Mesenchymal stem cell (in vitro differentiated cells and primary cell): ENCODE data around the gene ASTN2.

ENCODE experiments used
- DNase-seq: peaks from one replicate; pipeline ENCODE4 v3.0.0-alpha.2; 2013
- H2AFZ ChIP-seq: one replicate; pipeline ENCODE4 v1.6.1; 2013; ENCODE audit warnings: low read depth, mild to moderate bottlenecking, control low read depth, inconsistent platforms, low read length, moderate library complexity
- H2AK5ac ChIP-seq: 2 replicates; pipeline ENCODE4 v1.6.1; 2013; ENCODE audit warnings: low read length, moderate library complexity, mild to moderate bottlenecking, inconsistent platforms; ENCODE audit not compliant: severe bottlenecking
- H2BK120ac ChIP-seq: one replicate; pipeline ENCODE4 v1.6.1; 2013; ENCODE audit warnings: low read depth, mild to moderate bottlenecking, inconsistent platforms, low read length, moderate library complexity
- H2BK12ac ChIP-seq, 2 experiments: one replicate each; pipeline ENCODE4 v1.6.1; 2013; ENCODE audit warnings: inconsistent platforms in 2 of 2, low read length in 2 of 2, mild to moderate bottlenecking in 2 of 2, moderate library complexity in 2 of 2, control low read depth in 1 of 2
- H2BK15ac ChIP-seq: one replicate; pipeline ENCODE4 v1.6.1; 2013; ENCODE audit warnings: mild to moderate bottlenecking, low read depth, inconsistent platforms; ENCODE audit not compliant: poor library complexity, severe bottlenecking
- H2BK5ac ChIP-seq: 2 replicates; pipeline ENCODE4 v1.6.1; 2013; ENCODE audit warnings: low read depth, mild to moderate bottlenecking, low read length, control low read depth, inconsistent platforms; ENCODE audit not compliant: poor library complexity, severe bottlenecking
- H3K14ac ChIP-seq, 2 experiments: one replicate each; pipeline ENCODE4 v1.6.1; 2013; ENCODE audit warnings: inconsistent platforms in 2 of 2, low read length in 2 of 2, control low read depth in 1 of 2, mild to moderate bottlenecking in 1 of 2, moderate library complexity in 1 of 2
- H3K18ac ChIP-seq, 2 experiments: one replicate each; pipeline ENCODE4 v1.6.1; 2013; ENCODE audit warnings: inconsistent platforms in 2 of 2, low read length in 2 of 2, control low read depth in 1 of 2, low read depth in 1 of 2, mild to moderate bottlenecking in 1 of 2
- H3K23ac ChIP-seq, 2 experiments: one replicate each; pipeline ENCODE4 v1.6.1; 2013; ENCODE audit warnings: inconsistent platforms in 2 of 2, low read length in 2 of 2, mild to moderate bottlenecking in 2 of 2, moderate library complexity in 2 of 2, control low read depth in 1 of 2
- H3K27ac ChIP-seq: 2 replicates; pipeline ENCODE4 v1.5.1; 2013; ENCODE audit warnings: mild to moderate bottlenecking, moderate library complexity, low read length, control low read depth, inconsistent platforms; ENCODE audit not compliant: poor library complexity, severe bottlenecking
- H3K27me3 ChIP-seq, 2 experiments: 2 replicates each; pipeline versions ENCODE4 v1.6.1 to v1.7.0; 2013; ENCODE audit warnings: low read length in 2 of 2, mild to moderate bottlenecking in 2 of 2, moderate library complexity in 2 of 2, control low read depth in 1 of 2, inconsistent platforms in 1 of 2; ENCODE audit not compliant: control insufficient read depth in 1 of 2, insufficient read depth in 1 of 2
- H3K36me3 ChIP-seq, 2 experiments: 2 replicates each; pipeline versions ENCODE4 v1.6.1 to v1.7.0; 2013; ENCODE audit warnings: low read length in 2 of 2, control low read depth in 1 of 2, inconsistent platforms in 1 of 2, low read depth in 1 of 2, mild to moderate bottlenecking in 1 of 2; ENCODE audit not compliant: insufficient read depth in 2 of 2, control insufficient read depth in 1 of 2
- H3K4ac ChIP-seq, 2 experiments: one replicate each; pipeline ENCODE4 v1.6.1; 2013; ENCODE audit warnings: inconsistent platforms in 2 of 2, low read length in 2 of 2, mild to moderate bottlenecking in 2 of 2, moderate library complexity in 2 of 2, control low read depth in 1 of 2, low read depth in 1 of 2
- H3K4me1 ChIP-seq: 2 replicates; pipeline ENCODE4 v1.6.1; 2013; ENCODE audit warnings: low read depth, low read length, control low read depth; ENCODE audit not compliant: control insufficient read depth, insufficient read depth
- H3K4me2 ChIP-seq: 2 replicates; pipeline ENCODE4 v1.6.1; 2013; ENCODE audit warnings: low read length, mild to moderate bottlenecking, inconsistent platforms; ENCODE audit not compliant: poor library complexity, severe bottlenecking
- H3K4me3 ChIP-seq, 2 experiments: 2 replicates each; pipeline versions ENCODE4 v1.5.1 to v1.7.0; 2013; ENCODE audit warnings: low read length in 2 of 2, mild to moderate bottlenecking in 2 of 2, control low read depth in 1 of 2, low read depth in 1 of 2; ENCODE audit not compliant: insufficient read depth in 1 of 2
- H3K79me1 ChIP-seq: replicated peaks from 2 replicates; pipeline ENCODE4 v1.6.1; 2013; ENCODE audit warnings: mild to moderate bottlenecking, control low read depth, low read length, inconsistent platforms; ENCODE audit not compliant: poor library complexity, severe bottlenecking
- H3K9ac ChIP-seq: 2 replicates; pipeline ENCODE4 v1.7.0; 2013; ENCODE audit warnings: mild to moderate bottlenecking, low read length, moderate library complexity
- H3K9me3 ChIP-seq: 2 replicates; pipeline ENCODE4 v1.7.0; 2013; ENCODE audit warnings: mild to moderate bottlenecking, low read length; ENCODE audit not compliant: control insufficient read depth
- H4K8ac ChIP-seq: one replicate; pipeline ENCODE4 v1.6.1; 2013; ENCODE audit warnings: inconsistent platforms, mild to moderate bottlenecking, low read length, moderate library complexity
- H4K91ac ChIP-seq: one replicate; pipeline ENCODE4 v1.6.1; 2013; ENCODE audit warnings: mild to moderate bottlenecking, low read length, inconsistent platforms
- WGBS: methylation state at CpG from one replicate; pipeline ENCODE4 v1.1.7; 2013; ENCODE audit warnings: mixed read lengths; 5-methylcytosine and 5-hydroxymethylcytosine counted together

The ASTN2 gene

DNA sequence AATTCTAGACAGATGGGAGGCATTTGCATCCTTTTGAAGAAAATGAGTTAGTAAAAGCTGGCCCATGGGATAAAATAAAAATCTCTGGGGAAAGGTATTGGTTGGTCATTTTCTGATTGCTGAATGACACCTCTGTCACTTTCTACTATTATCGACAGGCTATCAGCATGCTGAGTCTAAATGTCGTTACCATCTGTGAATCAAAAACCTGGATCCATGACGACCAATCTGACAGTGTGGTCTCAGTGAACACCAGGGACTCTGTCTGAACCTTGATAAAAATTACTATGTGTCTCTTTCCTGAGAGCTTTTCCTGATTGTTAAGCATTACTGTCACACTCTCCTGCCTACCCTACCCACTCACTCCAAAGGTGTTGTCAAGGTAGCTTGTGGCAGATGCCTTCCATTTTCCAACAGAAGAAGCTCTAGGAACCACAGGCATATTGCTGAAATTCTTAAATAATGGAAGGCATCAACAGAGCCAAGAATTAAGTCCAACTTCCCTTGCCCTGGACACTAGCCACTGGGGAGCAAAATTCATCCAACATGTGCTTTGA is 12.6 kb upstream of the ASTN2 start:
- H4K8ac ChIP-seq = no peak overlapping the region
- no peaks in the 10 kb centered on the region for H3K36me3 ChIP-seq
- H3K4me1 ChIP-seq = no peaks in the 10 kb centered on the region
- no peak overlapping the region for H3K18ac ChIP-seq
- no peak overlapping the region for H2AK5ac ChIP-seq
- no peak overlapping the region for H3K14ac ChIP-seq
- H3K27me3 ChIP-seq = no peaks in the 10 kb centered on the region
- H4K91ac ChIP-seq = no peak overlapping the region
- H2BK15ac ChIP-seq = no peak overlapping the region
- no peak overlapping the region for H3K23ac ChIP-seq
- H3K9me3 ChIP-seq = no peaks in the 10 kb centered on the region
- WGBS = 76% methylated on average over 3 of the region's 3 CpGs
- H3K4me2 ChIP-seq = no peak overlapping the region
- no peak overlapping the region for H3K9ac ChIP-seq
- DNase-seq = no peak
- H3K4me3 ChIP-seq = no peak overlapping the region
- H3K27ac ChIP-seq = no peak overlapping the region
- no peak overlapping the region for H2BK5ac ChIP-seq
- H3K79me1 ChIP-seq = no peaks in the 10 kb centered on the region
- no peak overlapping the region for H2BK12ac ChIP-seq
- H3K4ac ChIP-seq = no peak overlapping the region
- H2AFZ ChIP-seq = no peak overlapping the region
- no peak overlapping the region for H2BK120ac ChIP-seq

DNA sequence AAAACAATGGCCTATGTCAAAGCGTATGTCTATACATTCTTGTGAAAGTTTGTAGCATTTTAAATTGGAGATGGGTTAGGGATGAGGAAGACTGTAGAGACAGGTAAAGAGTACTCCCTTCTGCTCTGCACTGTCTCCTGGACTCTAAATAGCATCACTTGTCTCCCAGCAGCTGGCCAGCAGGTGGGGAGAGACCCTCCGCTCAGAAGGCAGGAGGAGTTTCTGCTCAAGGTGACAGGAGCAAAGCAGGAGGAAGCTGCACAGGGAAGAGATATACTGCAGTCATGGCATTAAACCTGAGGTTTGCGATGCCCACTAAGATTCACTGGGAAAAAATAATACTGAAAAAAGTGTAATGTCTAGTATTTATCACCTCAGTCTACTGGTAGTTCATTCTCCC is 10.7 kb upstream of the ASTN2 start:
- H3K4me1 ChIP-seq = no peaks in the 10 kb centered on the region
- no peak overlapping the region for H4K8ac ChIP-seq
- H3K18ac ChIP-seq = no peak overlapping the region
- no peaks in the 10 kb centered on the region for H3K79me1 ChIP-seq
- H3K4ac ChIP-seq = no peak overlapping the region
- H2AK5ac ChIP-seq = no peak overlapping the region
- H2BK12ac ChIP-seq = no peak overlapping the region
- no peak overlapping the region for H3K4me3 ChIP-seq
- WGBS = 75% methylated on average over 1 of the region's 3 CpGs
- no peak for DNase-seq
- H3K9ac ChIP-seq = no peak overlapping the region
- no peak overlapping the region for H2BK120ac ChIP-seq
- H2BK5ac ChIP-seq = no peak overlapping the region
- H3K9me3 ChIP-seq = no peaks in the 10 kb centered on the region
- H3K27me3 ChIP-seq = no peaks in the 10 kb centered on the region
- H2AFZ ChIP-seq = no peak overlapping the region
- no peak overlapping the region for H3K27ac ChIP-seq
- H3K14ac ChIP-seq = no peak overlapping the region
- no peaks in the 10 kb centered on the region for H3K36me3 ChIP-seq
- no peak overlapping the region for H2BK15ac ChIP-seq
- H3K4me2 ChIP-seq = no peak overlapping the region
- no peak overlapping the region for H4K91ac ChIP-seq
- no peak overlapping the region for H3K23ac ChIP-seq

DNA sequence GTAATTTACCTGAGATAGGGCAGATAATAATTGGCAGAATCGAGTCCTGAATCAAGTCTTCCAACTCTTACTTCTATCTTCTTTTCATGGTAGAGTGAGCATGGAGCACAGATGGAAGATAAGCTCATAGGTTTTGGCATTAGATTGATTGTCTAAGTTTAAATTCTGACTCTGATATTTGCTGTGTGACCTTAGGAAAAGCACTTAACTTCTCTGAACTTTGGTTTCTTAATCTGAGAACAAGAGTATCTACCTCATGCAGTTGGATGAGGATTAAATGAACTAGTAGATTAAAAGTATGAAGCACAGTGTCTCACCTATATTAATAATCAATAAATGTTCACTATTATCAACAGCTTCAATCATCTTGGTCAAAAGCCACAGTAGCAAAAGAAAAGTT is 9.4 kb upstream of the ASTN2 start:
- Histone ChIP-seq H4K8ac (no peak overlapping the region), H2BK5ac (no peak overlapping the region), H3K27me3 (peaks cover 0 to 9% of the 10 kb centered on the region in 2 experiments), H3K23ac (no peak overlapping the region), H3K4me3 (no peak overlapping the region), H3K9me3 (no peaks in the 10 kb centered on the region), H3K4me1 (no peaks in the 10 kb centered on the region), H2BK120ac (no peak overlapping the region), H3K27ac (no peak overlapping the region), H3K4ac (no peak overlapping the region), H3K18ac (no peak overlapping the region), H3K9ac (no peak overlapping the region), H4K91ac (no peak overlapping the region), H3K79me1 (no peaks in the 10 kb centered on the region), H3K14ac (no peak overlapping the region), H2BK15ac (no peak overlapping the region), H2AK5ac (no peak overlapping the region), H2AFZ (no peak overlapping the region), H3K36me3 (no peaks in the 10 kb centered on the region), H2BK12ac (no peak overlapping the region), H3K4me2 (no peak overlapping the region)
- no peak for DNase-seq
- no CpG with 5 or more reads among the region's 1 CpG for WGBS

DNA sequence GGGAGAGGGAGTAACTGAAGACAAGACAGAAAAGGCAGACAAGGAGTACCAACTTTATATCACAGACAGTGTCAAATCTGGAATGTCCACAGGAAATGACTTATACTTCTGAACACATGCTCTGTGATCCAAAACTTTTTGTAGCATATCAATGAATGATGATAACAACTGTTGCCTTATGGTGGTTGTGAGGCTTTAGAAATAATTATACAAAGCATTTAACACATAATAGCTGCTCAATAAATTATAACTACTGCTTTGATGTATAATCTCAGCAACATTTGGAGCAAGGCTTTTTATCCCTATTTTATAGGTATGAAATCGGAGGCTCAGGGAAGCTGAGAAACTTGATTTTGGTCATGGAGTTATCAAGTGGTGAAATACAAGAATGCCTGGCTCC is 3.3 kb upstream of the ASTN2 start:
- H3K4ac ChIP-seq = no peak overlapping the region
- no peak overlapping the region for H3K27ac ChIP-seq
- no CpG with 5 or more reads among the region's 1 CpG for WGBS
- H4K91ac ChIP-seq = no peak overlapping the region
- no peak overlapping the region for H3K18ac ChIP-seq
- H3K4me1 ChIP-seq = peaks cover 20% of the 10 kb centered on the region
- H3K14ac ChIP-seq = no peak overlapping the region
- H2BK15ac ChIP-seq = no peak overlapping the region
- no peak overlapping the region for H3K23ac ChIP-seq
- H3K9me3 ChIP-seq = no peaks in the 10 kb centered on the region
- H2BK120ac ChIP-seq = no peak overlapping the region
- H2BK5ac ChIP-seq = no peak overlapping the region
- H3K9ac ChIP-seq = no peak overlapping the region
- H3K4me3 ChIP-seq = no peak overlapping the region
- no peak overlapping the region for H2BK12ac ChIP-seq
- H2AK5ac ChIP-seq = no peak overlapping the region
- H3K27me3 ChIP-seq = peaks cover 42 to 57% of the 10 kb centered on the region in 2 experiments
- no peaks in the 10 kb centered on the region for H3K79me1 ChIP-seq
- no peak for DNase-seq
- H2AFZ ChIP-seq = no peak overlapping the region
- no peak overlapping the region for H3K4me2 ChIP-seq
- no peak overlapping the region for H4K8ac ChIP-seq
- no peaks in the 10 kb centered on the region for H3K36me3 ChIP-seq
